ENCODE data around the gene MRPL1.
"Not testable (repeated sequence)": the region's sequence is repeated elsewhere in the genome, so short reads cannot be mapped to it uniquely, and the experiment has no call there.

Gene MRPL1

DNA sequence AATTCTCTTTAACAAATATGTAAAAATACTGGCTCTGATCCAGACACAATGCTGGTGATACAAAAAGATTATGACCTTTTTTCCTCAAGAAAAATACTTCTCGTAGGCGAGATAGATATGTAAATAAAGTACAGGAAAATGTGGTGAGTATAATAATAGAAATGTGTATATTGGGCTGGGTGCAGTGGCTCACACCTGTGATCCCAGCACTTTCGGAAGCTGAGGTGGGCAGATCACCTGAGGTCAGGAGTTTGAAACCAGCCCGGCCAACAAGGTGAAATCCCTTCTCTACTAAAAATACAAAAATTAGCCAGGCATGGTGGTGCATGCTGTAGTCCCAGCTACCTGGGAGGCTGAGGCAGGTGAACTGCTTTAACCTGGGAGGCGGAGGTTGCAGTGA is 55.0 kb downstream of the MRPL1 start:
- no peak for DNase-seq

DNA sequence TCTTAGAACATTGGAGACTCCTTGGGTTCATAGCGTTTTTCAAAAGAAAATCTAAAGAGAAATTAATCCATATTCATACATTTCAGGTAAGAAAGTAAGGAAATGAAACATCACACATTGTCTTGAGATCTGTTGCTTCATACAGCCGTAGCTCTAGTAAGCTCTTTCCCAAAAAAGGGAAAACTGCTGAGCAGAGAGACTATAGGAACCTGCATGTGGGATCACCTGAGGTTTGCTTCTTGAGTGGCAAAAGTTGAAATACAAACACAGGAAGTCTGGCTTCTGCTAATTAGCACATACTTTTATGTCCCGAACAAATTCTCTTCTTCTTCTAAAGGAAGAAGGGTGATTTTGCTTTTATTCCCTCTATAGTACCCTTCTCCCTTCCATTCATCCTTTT is 57.7 kb downstream of the MRPL1 start:
- DNase-seq, result no peak

DNA sequence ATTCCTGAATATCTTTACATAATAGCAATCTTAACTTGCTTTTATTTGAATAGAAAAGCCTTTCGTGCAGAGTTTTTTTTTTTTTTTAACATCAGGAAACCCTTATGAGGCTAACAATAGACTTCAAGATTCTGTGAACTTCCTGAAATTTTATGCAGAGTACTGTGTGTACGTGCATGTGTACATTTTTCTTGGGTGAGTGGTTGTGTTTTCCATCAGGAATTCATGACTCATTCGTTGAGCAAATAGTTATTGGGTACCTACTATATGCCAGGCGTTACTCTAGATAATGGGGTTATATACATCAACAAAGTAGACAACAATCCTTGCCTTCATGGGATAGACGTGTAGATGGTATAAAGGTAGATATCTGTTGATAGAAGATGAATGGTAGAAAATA is 59.1 kb downstream of the MRPL1 start:
- DNase-seq, result peak in 1 of 2 donors; percentile 24

DNA sequence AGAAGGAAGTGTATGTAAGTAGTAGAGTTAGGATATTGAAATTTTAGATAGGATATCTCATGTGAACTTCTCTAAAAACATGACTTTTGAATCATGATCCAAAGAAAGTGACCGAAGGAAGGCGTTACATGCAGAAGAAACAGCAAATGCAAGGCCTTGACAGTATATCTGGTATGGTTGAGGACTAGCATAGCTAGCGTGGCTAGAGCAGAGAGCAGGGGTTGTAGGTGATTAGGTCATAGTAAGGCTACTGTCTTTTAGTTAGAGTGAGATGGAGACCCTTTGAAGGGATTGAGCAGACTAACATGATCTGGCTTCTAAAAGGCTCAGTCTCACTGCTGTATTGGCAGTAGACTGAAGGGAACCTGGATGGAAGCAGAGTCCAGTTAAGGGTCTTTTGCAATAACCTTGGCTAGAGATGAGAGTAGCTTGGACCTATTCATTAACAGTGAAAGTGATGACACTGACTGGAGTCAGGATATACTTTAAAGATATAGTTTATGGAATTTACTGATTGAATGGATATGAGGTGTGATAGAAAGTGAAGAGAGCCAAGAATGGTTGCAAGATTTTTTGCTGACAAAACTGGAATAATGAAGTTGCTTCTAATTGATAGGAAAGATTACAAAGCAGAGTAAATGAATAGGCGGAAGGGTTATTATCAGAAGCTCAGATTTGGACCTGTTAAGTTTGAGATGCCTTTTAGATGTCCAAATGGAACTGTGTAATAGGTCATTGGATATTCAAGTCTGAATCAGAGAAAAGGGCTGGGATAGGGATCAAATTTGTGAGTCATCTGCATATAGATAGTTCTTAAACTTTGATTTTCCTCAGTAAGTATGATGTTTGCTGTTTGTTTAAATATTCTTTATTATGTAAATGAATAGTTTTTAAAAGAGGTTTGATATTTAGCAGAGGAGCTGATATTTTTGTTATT is 59.8 kb downstream of the MRPL1 start:
- no peak for DNase-seq

DNA sequence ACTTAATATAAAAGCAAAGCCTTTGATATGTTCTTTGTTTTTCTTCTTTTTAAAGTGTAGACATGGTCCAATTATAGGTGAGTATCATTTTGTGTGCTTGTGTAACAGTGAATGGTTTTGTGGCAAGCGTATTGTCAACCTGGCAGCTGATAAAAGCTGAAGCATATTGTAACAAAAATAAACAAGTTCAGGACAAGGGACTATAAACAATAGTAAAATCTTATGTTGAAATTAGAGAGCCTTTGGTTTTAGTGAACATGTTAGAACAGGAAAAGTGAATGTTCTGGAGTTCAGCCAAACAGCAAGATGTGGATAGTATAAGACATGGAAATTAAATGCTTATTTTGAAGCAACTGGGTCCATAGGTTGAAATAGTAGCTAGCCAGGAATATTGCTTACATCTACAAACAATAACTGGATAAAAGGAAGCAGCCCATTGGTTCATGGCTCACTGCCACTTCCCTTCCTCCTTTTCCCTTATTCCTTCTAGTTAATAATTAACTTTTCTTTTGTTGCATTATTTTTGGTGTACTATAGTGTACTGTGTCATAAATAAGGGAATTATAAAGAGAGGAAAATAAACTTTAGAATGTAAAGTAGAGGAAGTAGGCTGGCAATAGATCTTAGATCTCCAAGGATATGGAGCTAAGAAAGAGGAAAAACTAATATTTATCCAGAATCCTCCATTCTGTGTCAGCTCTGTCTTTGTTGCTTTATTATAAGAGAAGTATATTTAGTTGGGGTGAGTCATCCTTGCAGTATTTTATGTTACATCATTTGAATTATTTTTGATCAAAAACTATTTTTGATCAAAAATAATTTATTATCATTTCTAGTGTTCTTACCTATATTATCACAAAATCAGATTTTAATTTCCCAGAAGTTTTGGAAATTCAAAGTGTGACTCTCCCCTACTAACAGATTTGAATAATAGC is 65.6 kb downstream of the MRPL1 start:
- no peak for DNase-seq

DNA sequence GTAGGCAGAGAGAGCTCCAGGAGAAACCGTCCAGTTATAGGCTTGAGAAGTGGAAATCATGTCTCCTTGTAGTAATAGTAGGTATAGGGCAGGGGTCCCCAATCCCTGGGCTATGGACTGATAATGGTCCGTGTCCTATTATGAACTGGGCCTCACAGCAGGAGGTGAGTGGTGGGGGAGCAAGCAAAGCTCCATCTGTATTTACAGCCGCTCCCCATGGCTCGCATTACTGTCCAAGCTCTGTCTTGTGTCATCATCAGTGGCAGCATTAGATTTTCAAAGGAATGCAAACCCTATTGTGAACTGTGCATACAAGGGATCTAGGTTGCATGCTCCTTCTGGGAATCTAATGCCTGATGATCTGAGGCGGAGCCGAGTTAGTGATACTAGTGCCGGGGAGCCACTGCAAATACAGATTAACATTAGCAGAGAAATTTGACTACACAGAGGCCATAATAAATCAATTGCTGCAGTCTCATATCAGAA is 67.6 kb downstream of the MRPL1 start:
- no peak for DNase-seq

DNA sequence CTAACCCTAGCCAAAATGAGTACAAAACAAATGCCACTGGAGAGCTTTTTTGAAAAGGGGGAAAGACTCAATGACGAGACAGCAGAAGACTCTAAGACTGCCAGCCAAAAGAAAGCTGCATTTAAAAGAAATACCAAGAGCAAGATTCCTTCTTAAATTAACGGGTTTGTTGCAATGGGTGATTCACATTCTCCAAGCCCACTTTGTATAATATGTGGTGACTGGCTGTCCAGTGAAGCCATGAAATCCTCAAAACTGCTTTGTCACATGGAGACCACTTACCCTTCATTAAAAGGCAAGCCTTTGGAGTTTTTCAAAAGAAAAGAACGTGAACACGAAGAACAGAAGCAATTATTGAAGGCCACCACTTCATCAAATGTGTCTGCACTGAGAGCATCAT is 68.2 kb downstream of the MRPL1 start:
- no peak for DNase-seq

DNA sequence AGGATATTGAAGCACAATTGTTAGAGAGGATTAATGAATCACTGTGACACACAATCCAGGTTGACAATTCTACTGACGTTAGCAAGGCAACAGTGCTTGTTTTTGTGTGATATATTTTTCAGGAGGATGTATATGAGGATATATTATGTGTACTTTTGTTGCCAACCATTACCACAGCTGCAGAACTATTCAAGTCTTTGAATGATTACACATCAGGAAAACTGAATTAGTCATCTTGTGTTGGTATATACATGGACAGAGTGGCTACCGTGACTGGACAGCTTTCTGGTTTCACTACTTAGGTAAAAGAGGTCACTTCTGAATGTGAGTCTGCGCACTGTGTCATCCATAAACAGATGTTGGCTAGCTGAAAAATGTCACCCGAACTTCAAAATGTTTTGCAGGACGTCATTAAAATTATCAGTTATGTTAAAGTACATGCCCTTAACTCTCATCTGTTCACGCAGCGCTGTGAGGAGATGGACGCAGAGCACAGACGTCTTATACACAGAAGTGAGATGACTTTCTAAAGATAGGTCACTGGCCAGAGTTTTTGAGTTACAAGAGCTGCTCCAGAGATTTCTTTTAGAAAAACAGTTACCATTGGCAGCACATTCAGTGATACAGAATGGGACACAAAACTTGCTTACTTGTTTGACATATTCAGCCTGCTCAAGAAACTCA is 69.0 kb downstream of the MRPL1 start:
- DNase-seq, result no peak

DNA sequence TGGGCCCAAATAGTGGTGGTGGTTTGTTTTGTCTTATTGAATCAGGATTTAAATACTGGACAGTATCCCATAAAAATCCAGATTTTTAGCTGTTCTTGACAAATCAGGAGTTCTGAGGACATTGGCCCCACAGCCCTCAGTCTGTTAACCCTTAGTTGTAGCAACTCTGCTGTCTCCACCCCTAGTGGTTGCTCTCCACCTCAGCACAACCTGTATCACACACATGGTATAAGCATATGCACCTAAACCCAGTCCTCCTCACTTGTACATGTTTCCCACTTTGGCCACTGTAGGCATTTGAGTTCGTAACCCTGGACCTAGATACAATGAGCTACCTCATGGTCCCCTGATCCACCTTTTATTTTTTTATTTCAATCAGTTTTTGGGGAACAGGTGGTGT is 75.9 kb downstream of the MRPL1 start:
- DNase-seq, result no peak

DNA sequence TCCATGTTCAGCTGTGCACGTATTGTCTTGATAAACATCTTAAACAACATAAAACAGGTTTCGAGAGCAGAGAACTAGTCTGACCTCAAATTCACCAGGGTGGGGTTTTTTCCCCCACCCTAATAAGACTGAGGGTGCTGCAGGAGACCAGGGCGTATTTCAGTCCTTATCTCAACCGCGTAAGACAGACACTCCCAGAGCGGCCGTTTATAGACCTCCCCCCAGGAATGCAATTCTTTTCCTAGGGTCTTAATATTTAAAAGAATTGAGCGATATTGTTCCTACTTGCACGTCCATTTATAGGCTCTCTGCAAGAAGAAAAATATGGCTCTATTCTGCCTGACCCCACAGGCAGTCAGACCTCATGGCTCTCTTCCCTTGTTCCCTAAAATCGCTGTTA is 83.3 kb downstream of the MRPL1 start:
- not testable (repeated sequence) for DNase-seq

DNA sequence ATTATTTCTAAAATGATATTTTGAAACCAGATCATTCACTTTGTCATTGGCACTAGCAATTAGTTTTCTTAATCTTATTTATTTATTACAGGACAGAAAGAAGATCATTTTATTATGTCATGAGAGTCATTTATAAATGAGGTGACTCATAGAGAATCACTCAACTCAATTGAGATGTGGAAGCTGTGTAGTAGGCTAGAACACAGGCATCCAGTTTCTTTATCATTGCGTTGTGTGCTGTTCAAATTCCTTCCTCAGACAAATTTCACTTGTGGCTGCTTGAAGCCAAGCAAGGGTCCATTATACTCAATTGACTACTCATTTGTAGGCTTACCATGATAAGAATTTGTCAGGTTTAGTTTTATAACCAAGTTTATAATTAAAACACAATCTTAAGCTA is 87.6 kb downstream of the MRPL1 start:
- DNase-seq, result no peak

DNA sequence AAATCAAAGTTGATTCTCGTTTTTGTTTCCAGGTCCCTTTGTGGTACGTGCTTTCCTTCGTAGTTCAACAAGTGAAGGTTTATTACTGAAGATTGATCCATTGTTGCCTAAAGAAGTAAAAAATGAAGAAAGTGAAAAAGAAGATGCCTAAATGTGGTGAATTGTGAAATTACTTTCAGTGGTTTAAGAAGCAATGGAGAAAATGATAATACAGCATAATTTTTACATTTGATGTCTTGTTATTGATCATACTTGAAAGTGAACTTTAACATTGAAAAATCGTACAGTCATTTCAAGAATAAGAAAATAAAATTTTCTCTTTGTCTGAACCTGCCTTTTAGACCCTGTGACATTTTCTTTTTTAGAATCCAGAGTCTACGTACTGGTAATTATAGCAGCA is 89.8 kb downstream of the MRPL1 start:
- DNase-seq, result no peak

DNA sequence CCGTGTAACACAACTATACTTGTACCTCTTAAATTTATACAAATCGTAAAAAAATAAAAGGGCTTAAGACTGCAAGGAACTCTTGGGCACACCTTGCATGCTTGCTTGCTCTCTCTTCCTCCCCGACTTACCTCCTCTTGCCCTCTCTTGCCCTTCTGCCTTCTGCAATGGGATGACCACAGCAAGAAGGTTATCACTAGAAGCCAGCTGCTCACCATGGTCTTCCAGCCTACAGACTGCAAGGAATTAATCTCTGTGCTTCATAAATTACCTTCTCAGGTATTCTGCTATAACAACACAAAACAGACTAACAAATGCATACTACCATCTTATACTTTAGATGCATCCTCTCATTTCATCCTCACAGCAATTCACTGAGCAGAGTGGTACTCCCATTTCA is 92.1 kb downstream of the MRPL1 start:
- DNase-seq, result no peak

DNA sequence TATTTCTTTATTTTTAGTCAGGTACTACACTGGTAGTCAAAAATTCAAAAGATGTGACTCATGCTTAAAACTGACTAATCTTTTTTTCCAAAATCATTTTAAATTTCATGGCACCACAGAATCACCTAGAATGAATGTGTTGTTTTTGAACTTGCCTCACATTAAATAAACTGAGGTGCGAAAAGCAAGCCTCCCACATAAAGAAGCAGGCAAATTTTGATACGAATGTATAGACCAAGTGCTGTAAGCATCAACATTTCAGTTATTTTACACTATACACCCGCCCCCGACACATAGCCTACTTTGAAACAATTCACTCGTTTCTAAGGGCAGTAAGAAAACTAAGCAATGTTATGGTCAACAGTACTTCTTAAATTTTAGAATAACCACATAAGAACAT is 94.3 kb downstream of the MRPL1 start:
- DNase-seq, result no peak

DNA sequence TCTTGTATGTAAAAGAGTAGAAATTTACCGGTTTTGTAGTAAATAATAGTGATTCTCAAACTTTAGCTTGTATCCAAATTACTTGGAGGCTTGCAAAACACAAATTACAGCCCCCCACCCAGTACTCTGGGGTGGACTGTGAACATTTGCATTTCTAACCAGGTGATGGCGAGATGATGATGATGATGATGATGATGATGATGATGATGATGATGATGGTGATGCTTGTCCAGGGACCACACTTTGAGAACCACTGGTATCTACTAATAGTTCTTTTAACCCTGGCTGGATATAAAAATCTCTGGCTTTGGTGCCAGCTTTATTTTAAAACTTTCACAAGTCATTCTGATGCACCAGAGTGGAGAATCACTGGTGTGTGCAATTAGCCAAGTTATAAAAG is 96.3 kb downstream of the MRPL1 start:
- no peak for DNase-seq

DNA sequence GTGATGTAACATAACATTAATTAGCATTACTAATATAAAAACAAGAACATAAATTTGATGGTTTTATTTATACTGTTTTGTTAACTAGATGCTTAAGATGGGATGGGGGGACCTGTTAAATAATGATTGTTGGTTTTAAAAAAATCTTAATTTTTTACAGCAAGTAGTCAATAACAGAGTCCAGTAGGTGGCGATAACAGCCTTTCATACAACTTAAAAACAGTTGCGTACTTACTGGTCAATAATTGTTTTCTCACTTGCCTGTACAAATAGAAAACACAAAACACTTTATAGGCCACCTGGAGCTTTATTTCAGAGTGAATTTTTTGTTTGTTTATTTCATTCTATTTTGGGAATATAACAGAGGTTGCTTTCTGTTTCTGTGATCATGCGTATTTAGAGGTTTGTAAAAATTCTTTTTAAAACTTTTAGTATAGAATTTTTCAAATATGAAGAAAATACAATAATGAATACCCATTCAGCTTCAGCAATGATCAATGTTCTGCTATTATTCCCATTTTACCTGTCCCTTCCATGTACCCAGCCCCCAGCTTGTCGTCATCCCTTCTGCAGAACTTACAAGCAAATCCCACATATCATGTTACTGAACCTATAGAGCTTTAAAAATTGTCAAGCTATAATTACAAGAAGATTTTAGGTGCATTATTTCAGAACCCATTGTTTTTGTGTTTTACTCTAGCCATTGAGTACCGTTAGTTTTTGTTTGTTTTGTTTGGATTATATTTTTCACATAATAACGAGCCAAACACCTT is 97.1 kb downstream of the MRPL1 start:
- DNase-seq, result peak in 1 of 2 donors; percentile 25

DNA sequence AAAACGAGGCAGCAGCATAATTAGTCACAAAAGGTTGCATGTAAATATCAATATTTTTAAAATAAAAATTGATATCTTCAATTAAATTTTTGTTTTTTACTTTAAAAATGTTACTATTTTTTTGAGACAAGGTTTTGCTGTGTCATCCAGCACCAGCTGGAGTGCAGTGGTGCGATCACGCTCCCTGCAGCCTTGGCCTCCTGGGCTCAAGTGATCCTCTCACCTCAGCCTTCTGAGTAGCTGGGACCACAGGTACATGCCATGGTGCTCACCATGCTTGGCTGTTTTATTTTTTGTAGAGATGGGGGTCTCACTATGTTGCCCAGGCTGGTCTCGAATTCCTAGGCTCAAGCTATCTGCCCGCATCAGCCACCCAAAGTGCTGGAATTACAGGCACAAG is 97.7 kb downstream of the MRPL1 start:
- DNase-seq, result no peak

DNA sequence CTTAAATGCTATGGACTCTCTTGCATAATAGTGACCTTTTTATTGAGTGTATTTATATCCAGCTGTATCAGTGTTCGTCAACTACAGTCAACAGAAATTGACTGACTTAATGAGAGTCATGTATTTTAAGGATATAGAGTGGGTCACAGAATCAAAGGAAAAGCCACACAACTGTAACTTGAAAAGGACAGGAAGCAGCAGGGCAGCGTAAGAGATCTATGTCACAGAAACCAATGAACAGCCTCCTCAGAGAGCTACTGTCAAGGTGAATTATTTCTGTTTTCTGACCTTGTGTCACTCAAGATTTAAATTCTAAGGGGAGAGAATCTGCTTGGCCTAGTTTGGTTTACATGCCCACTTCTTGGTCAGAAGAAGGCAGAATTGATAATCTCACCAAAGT is 100.4 kb downstream of the MRPL1 start:
- no peak for DNase-seq

DNA sequence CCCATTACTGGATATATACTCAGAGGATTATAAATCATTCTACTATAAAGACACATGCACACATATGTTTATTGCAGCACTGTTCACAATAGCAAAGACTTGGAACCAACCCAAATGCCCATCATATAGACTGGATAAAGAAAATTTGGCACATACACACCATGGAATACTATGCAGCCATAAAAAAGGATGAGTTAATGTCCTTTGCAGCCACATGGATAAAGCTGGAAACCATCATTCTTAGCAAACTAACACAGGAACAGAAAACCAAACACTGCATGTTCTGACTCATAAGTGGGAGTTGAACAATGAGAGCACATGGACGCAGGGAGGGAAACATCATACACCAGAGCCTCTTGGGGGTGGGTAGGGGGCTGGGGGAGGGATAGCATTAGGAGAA is 111.0 kb downstream of the MRPL1 start:
- DNase-seq, result not testable (repeated sequence)

DNA sequence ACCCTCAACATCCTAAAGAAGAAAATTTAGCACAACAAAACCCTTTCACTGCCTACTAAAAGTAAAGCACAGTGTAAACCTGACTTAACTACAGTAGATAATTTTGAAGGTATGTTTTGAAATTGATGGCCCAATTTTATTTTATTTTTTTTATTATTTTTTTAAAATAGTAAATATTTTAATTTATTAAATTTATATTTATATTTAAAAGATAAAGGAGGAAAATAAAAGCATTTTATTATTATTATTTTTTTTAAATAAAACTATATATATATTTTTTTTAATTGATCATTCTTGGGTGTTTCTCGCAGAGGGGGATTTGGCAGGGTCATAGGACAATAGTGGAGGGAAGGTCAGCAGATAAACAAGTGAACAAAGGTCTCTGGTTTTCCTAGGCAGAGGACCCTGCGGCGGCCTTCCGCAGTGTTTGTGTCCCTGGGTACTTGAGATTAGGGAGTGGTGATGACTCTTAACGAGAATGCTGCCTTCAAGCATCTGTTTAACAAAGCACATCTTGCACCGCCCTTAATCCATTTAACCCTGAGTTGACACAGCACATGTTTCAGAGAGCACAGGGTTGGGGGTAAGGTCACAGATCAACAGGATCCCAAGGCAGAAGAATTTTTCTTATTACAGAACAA is 120.4 kb downstream of the MRPL1 start:
- not testable (repeated sequence) for DNase-seq

DNA sequence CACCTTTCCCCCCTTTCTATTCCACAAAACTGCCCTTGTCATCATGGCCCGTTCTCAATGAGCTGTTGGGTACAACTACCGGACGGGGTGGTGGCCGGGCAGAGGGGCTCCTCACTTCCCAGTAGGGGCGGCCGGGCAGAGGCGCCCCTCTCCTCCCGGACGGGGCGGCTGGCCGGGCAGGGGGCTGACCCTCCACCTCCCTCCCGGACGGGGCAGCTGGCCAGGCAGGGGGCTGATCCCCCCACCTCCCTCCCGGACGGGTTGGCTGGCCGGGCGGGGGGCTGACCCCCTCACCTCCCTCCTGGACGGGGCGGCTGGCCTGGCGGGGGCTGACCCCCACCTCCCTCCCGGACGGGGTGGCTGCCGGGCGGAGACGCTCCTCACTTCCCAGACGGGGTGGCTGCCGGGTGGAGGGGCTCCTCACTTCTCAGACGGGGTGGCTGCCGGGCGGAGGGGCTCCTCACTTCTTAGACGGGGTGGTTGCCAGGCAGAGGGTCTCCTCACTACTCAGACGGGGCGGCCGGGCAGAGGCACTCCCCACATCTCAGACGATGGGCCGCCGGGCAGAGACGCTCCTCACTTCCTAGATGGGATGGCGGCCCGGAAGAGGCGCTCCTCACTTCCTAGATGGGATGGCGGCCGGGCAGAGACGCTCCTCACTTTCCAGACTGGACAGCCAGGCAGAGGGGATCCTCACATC is 121.1 kb downstream of the MRPL1 start:
- not testable (repeated sequence) for DNase-seq
